Astrocyte of the hippocampus (primary cell): Measurements from ENCODE around the gene PAK3.

Source experiments
- DNase-seq: peaks from one replicate; pipeline ENCODE4 v3.0.0; 2011; ENCODE audit warnings: low read depth, low spot score

Gene PAK3

DNA sequence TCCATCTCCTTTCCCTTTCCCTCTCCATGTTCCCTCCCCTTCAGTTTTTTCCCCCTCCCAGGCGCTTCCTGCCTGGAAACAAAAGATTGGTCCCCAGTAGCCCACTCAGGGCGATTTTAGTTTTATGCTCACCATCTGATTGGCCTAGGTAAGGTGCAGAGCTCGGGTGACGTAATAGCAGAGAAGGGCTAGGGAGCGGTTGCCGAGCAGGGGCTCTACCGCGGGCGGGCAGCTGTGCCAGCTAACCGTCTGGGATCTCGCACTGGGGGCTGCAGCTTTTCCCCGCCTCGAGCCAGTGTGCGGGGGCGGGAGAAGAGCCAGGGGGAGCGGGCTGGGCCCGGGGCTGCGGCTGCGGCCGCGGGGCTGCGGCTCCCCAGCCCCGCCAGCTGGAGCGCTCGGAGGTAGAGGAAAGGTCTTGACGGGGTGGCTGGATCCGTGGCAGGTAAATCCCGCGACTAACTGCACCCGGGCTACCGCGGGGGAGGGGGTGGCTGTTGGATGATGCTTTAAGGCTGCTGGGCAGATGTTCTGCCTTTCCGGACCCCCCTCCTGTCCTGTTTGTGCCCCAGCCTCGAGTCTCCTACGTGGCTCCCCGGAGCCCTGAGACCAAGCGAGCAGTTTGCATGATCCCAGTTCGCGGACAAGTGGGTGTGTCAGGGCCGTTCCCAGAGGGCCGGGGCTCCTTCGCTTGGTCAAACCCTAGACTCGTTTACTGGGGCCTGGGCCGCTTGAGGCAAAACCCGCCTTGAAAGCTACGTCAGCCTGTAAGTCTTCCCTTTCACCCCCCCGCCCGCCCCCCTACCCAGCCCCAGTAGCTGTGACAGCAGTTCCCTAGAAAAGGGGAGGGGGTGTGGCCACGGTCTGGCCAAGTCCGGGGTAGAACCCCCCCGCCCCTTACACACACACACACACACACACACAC, at the start of gene PAK3:
Gene PAK3 (plus strand): TSS at position 218 of the 922 bp plus-strand sequence. CDS start 26,913 bp downstream, outside the sequence.
- DNase-seq: peak; percentile 87

DNA sequence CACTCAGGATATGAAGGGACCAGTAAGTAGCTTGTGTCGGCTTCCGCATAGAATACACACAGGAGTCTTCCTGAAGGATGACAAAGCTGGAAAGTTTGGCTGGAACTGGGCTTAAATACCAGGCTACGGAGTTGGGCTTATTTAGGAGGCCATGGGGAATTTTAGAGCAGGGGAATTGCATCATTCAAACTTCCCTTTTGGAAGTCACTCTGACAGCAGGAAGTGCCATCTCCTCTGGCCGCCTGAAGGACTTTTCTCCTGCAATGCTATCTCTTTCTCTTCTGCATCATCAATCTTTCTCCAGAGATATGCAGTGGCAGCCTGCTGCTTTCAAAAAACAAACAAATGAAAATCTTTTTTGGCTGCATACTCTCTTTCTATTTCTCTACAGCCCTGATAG, 48.4 kb upstream of the PAK3 start:
- DNase-seq: no peak

DNA sequence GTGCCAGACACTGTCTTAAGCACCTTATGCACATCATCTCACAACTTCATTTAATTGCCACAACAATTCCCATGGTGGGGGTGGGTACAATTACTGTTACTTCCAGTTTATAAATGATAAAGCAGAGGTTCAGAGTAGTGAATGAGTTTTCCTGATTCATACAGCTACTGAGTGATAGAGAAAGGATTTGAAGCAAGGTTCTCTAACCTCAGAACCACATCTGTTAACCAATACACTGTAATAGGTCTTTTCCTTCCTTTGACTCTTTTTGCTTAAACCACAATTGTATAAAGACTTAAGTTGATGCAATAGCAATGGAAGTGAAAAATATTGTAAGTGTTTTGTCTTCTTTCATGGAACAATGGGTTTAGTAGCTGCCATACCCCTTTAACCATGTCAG, 43.5 kb upstream of the PAK3 start:
- DNase-seq: no peak

DNA sequence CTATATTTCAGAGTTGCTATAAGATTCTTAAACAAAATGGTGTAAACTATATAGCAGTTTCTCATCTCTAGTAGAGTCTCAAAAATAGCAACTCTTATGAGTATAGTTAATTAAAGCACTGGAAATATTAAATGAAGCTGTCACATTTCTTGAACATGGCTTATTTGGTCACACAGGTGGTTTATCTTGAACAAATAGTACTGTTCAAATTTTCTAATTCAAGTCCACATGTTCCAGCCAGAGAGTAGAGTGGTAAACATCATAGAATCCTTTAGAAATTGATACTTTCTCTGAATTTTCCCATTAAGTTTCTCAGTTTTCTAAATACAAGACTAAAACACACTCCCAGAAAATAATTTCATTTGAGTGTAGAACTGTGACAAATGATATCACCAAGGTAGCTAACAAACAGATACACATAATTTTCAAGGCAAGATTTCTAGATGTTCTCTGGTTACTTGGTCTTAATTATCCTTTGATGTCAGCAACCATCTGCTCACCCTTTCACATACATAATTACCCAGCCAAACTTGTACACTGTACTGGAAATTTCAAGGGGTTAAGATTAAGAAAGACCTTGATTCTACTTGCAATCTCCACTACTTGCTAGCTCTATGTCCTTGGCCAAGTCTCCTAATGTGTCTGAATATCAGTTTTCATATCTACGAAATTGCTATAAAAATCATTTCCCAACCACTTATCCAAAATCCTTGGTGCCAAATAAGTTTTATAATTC, 24.3 kb upstream of the PAK3 start:
- DNase-seq: no peak

DNA sequence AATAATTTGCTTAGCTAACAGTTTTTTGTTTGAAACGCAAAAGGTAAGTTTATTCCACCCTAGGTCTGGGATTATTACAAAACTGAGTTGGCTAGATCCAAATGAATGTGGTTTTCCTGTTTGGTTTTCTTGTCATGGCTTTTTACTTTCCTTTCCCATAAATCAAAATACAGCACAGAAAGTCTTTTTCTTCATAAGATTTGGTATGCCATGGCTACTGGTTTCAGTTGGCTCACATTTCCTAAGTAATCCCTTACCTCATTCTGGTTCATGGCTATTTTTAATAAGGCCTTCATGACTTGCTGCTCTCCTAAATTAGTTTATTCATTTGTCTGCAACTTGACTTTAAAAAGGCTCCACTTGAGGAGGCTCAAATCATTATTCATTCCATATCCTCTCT, 12.9 kb upstream of the PAK3 start:
- peak; percentile 44 for DNase-seq

DNA sequence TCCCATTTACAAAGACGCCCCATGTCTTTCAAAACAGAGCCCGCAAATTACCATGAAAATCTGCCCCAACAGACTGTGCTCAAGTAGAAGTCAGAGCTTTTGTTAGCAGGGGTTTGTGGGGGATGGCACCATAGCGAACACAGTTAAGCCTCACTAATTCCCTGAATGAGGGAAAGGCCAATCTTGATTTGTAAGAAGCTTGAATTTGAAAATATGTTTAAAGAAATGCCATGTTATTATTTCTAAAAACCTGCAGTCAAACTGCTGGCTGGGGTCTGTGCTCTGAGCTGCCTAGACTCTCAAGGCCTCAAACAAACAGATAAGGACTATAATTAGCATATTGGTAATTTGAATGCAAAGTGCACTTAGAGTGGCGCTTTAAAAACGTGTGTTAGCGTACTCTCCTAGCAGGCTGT, 9.4 kb upstream of the PAK3 start:
- no peak for DNase-seq

DNA sequence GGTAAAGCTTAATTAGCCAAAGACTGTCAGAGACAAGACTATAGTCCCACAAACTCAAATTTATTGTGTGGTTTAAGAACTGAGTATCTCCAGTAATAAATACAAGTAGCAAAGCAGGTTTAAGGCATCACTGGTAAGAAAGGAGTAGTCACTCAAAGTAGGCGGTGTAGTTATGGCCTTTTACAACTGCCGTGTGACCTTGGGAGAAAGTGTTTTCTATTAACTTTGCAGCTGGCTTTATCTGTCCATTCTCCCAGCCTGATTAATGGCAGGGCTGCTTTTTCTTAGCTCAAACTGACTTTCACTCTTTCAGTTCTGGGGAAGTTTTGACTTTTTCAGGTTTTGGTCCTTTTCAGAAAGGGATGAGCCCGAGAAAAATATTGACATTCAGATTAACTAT, 7.4 kb upstream of the PAK3 start:
- no peak for DNase-seq

DNA sequence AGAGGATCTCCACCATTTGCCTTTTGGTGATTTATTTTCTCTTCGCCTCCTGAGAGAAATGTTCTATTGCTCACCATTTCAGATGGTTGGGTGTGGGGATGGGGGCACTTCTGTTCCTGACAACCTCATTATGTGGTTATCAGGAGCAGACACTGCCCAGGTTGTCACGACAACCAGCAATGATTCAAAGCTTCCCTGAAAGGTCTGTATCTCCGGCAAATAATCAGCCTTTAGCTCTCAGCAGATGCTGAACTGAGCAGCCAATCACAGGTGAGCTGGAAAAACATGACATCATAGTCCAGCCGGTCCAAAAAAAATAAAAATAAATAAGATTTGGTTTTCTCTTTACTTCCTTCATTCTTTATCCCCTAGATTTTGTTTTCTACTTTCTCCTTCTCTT, 5.5 kb upstream of the PAK3 start:
- no peak for DNase-seq

DNA sequence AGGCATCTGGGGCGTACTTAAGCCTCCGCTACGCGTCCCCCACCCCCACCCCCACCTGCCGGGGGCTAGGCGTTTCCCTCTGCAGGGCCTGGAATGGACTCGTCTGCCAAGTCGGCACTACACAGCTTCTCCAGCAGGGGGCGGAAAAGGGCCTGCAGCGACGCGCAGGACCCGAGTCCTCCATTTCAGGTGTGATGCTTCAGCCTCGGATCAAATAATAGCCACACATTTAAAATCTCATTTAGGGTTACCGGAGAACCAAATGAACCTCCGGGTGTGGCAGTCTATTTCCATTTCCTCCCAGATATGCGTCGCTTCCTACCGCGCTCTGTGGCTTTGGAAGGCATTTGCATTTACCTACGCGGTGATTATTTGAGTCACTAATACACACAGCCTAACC, 2.9 kb downstream of the PAK3 start:
- DNase-seq: peak; percentile 50

DNA sequence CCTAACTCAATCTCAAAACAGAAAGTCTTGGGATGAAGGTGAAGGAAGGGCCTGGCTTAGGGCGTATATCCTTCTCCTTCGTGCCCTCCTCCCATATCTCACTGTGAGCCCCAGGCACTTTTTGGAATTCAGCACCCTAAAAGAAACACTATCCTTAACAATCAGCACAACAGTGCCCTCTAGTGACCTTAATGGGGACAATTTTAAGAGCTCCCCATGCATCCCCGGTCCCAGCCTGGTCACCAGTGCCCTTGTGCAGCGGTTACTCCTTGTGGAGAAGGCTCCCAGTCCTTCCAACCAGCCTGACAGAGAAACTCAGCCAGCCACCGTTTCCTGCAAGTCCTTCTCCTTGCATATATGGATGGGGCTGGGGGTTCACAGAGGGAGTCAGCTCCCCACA, 4.2 kb downstream of the PAK3 start:
- DNase-seq: peak; percentile 60

DNA sequence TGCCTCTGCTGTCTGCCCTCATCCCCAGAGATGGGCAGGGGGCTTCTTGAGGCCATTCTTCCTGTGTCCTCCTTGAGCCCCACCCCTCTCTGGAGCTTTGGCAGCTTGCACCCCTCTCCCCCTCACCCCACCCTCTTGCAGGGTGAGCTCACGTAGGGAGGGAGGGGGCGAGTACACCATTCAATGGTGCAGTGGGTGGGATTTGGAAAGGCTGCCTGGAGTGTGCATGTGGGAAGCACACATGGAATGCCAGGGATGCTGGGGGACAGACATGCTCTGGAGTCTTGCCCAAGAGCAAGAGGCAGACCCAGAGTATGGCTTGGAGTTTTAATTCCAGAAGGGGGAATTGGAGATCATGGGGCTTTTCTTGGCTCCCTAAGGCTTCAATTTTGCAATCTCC, 5.6 kb downstream of the PAK3 start:
- no peak for DNase-seq

DNA sequence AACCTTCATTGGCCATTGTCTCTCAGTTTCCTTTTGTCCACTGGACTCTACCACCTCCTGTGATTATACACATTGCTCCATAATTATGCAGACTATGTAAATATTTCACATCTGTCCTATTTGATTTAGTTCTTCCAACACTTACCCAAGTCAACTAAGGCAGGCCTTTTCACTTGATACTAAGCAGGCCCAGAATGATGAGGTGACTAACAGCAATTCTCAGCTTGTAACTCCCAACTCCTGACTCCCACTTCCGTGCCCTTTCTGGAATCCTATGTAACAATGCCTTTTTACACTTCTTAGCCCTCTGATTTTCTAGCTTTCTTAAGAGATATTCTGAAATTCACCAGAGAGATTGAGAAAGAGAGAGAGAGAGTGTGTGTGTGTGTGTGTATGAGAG, 6.6 kb downstream of the PAK3 start:
- DNase-seq: no peak

DNA sequence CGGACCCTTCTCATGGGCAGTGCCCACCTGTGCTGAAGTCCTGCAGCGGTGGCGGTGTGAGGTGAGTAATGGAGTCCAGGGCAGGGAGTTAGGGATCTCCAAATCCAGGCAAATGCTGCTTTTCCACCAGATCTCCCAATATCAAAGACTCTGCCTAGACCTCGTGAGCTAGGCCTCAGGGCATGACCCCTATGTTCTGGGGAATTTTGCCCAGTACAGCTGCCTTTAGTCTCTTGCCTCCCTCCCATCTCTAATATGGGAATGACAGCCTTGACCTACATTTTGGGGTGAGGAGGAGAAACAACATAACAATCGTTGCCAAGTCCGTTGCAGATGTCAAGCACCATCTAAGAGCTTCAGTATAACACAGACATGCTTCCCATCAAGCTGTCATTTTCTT, 7.3 kb downstream of the PAK3 start:
- no peak for DNase-seq

DNA sequence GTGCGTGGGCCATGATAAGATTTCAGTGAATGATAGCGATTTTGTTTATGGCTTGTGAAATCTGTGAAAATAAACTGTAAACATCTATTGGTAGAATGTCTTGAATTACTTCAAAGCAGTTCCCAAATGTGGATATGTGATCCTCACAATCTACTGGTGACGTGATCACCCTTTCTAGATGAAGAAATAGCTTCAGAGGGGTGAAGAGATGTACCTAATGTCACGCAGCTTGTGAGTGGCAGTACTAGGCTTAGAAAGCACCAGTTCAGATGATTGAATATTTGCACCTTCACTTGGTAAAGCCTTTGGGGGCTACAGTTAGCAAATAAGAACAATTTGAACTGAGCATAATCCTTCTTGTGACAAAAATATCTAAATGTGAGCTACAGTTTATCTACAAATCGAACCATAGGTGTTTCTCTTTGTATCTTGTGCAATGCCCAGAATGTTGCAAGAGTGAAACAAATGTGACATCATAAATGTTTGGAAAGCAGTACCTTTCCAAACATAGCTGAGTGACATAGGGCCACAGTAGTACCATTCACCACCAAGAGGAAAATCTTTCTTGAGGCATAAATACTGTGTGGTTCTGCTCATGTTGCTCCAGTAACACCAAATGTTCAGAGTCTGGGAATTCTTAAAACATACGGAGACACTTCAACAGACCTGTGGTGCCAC, 14.2 kb downstream of the PAK3 start:
- no peak for DNase-seq

DNA sequence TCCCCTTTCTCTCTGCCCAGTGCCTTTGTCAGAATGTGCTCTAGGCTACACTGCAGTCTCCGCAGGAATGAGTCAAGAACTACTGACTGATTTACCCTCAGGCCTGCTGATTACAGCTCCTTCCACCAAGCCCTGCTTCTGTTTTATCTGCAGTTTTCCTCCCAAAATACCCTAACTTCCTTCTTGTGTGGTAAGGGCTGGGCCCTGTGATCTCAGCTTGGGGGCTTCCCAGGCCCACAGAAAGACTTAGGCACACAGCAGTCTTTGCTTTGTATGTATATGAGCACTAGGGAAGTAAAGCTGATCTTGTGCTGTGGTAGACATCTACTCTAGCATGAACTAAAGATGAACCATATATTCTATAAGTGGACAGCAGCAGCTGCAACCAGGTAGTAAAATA, 18.8 kb downstream of the PAK3 start:
- DNase-seq: no peak

DNA sequence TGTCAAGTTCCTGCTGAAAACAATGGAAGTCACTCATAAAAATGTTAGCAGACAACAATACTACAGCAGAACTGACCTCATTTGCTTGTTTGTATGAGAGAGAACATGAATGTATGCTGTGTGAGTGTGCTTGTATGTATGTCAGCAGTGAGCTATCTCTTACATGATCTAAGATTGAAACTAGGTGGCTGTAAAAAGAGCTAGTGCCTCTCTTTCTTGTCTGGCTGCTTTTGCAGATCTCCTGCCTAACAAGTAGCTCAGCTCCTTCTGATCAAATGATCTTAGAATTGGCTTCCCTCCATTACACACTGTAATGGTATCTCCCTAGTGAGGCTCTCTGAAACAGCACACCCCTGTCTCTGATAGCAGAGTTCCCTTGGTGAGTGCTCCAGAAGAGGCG, 20.7 kb downstream of the PAK3 start:
- no peak for DNase-seq

DNA sequence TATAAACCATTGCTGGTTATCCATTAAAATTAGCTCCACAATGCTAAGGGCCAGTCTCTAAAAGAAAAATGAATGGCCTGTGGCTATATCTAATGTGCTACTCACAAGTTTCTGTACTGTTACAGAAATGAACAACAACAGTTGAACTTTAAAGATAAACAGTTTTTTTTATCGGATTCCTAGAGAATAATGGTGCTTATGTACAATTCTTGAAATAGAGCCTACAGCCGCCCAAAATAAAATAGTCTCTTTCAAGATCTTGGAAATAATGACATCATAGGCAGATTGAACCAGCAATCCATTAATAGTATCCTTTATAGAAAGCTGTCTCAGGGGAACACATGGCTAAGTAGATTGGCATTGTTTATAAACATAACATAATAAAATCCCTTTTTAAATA, 23.4 kb downstream of the PAK3 start:
- no peak for DNase-seq

DNA sequence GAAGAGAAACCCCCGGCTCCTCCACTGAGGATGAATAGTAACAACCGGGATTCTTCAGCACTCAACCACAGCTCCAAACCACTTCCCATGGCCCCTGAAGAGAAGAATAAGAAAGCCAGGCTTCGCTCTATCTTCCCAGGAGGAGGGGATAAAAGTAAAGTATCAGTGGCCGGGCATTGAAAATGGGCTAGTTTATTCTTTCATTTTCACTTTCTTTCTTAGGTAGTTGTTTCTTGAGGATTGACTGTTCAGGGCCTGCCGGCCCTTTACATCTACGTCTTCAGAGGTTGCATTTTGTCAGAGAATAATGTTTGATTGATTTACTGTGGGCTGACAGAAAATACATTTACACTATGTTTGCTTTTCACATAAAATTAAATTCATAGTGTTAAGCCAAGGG, 27.1 kb downstream of the PAK3 start:
- no peak for DNase-seq

DNA sequence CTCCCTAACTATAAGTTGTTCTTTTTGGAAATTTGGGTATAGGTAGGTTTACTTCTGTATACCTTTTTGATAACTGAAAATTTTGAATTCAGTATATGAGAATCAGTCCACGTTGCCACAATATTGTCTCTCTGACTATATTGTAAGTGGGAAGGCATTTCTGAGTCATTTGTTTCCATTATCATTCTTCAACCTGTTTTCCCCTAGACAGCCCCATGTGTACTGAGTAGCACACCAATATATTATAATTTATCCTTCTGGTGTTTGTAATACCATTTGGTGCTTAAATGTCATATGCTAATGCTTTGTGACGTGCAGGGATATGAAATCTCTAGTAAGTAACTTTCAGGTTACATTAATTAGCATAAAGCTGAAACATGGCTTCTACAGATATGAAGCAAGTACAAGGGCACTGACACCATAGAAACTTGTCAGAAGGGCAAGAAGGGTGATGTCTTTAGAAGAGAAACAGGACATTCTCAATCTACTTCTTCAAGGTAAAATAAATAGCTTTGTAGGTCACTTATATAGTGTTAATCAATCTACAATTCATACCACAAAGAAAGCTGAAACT, 27.7 kb downstream of the PAK3 start:
- DNase-seq: no peak

DNA sequence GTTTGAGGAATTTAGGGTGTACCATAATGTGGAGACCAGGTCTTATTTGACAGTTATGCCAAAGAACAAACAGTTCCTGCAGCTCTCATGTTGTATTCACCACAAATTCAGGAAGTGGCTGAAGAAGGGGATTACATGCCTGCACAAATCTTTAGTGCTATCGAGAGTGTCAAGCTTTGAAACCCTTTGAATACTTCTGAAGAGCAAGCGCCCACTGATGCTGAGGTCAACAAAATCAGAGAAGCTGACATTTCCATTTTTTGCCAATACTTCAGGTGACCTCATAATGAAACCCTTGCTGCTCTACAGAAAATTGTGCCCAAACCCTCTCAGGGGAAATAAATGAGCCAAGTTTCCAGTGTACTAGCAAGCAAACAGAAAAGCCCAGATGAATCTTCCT, 28.4 kb downstream of the PAK3 start:
- DNase-seq: no peak

DNA sequence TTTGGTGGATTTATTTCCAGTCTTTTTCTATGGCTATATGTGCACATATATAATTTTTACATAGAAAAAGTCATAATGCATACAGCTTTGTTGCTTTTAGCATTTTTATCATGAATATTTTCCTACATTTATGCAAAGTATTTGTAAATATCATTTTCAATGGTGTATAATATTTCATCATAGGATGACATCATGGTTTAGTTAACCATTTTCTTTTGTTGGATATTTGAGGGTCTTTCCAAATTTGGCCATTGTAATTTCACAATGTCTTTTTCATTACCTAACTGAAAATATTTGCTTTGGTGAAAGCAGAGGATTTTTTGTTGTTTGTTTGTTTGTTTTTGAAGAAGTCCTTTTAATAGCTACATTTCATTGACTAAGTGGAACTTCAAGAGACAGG, 31.0 kb downstream of the PAK3 start:
- DNase-seq: no peak

DNA sequence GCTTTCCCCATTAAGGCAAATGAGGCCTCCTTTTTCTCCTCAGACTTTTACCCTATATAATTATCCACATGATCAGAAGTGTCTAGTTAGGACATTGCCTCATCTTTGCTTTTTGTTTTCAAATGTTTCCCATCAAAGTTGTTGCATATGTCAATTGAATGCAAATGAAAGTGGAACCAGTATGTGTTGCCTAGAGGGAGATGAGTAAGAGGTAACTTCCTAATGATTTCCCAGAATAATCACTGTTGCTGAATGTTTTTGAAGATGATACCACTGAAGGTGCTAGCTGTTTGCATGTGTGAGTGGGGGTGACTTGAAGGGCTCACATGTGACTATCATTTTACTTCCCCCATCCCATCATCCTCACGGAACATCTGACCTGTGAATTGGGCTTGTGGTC, 33.9 kb downstream of the PAK3 start:
- DNase-seq: no peak
